Measurements from ENCODE around the gene DENND6B.
"Not testable (repeated sequence)": the region's sequence is repeated elsewhere in the genome, so short reads cannot be mapped to it uniquely, and the experiment has no call there.

The DENND6B gene

DNA sequence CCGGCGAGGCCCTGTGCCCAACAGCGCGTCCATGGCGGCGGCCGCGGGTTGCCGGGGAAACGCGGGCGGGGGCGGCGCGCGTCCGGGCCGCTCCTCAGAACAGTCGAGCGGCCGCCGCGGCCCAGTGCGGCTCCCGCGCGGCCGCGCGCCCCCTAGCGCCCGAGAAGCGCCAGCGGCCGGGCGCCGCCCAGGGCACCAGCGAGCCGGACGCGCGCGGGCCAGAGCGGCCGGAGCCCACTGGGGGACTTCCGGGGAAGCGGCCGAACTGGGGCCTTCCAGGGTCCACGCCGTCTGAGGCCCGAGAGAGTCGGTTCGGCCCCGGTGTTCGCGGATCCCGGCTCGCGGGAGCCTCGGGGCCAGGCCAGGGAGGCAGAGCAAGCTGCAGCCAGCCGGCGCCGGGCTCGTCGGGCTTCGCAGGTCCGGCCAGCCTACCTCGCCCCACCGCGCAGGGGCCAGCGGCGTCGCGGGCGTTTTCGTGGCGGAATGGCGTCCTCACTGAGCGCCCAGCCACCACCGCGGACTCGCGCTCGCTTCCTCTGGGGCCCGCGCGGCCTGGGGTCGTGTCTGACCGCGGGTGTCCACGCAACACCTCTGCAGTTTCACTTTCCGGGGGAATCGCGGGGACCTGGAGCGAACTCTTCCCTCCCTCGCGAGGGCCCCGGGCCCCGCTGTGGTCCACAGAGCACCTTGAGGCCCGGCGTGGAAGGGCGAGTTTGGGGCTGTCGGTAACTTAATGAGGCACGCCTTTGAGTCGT, at the start of gene DENND6B:
Gene DENND6B, minus strand, starts transcription at position 57 of the 755 bp plus-strand sequence. Its CDS starts 24 bp downstream, at position 33.
- DNase-seq (ENCODE audit: low spot score): peak; percentile 89

GRCh38 chr22:50376085-50376651, 49.4 kb upstream of the DENND6B start:
- DNase-seq (ENCODE audit: low spot score): no peak

DNA sequence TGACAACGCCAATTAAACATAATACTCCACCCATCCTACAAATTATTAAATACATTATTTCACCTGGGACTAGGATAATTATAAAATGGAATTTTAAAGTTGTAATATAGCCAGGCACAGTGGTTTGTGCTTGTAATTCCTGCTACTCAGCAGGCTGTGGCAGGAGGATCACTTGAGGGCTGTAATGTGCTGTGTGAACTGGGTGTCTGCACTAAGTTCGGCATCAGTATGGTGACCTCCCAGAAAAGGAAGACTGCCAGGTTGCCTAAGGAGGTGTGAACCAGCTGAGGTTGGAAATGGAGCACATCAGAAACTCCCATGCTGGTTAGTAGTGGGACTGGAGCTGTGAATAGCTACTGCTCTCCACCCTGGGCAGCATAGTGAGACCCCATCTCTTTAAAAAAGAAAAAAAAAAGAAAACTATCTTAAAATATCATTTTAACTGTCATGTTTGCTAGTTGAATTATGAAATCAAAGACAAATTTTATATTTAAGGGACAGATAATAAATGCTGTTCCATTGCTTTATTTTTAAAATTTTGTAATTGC, 44.4 kb upstream of the DENND6B start:
- DNase-seq (ENCODE audit: low spot score): no peak

DNA sequence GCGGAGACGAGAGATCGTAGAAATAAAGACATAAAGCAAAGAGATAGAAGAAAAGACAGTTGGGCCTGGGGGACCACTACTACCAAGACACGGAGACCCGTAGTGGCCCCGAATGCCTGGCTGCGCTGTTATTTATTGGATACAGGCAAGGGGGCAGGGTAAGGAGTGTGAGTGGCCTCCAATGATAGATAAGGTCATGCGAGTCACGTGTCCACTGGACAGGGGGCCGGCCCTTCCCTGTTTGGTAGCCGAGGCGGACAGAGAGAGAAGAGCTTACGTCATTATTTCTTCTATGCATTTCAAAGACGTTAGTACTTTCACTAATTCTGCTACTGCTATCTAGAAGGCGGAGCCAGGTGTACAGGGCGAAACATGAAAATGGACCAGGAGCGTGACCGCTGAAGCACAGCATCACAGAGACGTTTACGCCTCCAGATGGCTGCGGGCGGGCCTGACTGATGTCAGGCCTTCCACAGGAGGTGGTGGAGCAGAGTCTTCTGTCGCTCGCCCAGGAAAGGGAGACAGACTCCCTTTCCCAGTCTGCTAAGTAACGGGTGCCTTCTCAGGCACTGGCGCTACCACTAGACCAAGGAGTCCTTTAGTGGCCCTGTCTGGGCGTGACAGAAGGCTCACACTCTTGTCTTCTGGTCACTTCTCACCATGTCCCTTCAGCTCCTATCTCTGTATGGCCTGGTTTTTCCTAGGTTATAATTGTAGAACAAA, 41.1 kb upstream of the DENND6B start:
- no peak for DNase-seq (ENCODE audit: low spot score)

DNA sequence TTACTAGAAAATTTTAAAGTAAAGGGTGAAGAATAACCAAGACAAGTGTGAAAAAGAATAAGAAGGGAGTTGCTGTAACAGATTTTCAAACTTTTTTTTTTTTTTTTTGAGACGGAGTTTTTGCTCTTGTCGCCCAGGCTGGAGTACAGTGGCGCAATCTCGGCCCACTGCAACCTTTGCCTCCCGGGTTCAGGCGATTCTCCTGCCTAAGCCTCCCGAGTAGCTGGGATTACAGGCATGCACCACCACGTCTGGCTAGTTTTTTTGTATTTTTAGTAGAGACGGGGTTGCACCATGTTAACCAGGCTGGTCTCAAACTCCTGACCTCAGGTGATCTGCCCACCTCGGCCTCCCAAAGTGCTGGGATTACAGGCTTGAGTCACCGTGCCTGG, 37.0 kb upstream of the DENND6B start:
- not testable (repeated sequence) for DNase-seq (ENCODE audit: low spot score)

DNA sequence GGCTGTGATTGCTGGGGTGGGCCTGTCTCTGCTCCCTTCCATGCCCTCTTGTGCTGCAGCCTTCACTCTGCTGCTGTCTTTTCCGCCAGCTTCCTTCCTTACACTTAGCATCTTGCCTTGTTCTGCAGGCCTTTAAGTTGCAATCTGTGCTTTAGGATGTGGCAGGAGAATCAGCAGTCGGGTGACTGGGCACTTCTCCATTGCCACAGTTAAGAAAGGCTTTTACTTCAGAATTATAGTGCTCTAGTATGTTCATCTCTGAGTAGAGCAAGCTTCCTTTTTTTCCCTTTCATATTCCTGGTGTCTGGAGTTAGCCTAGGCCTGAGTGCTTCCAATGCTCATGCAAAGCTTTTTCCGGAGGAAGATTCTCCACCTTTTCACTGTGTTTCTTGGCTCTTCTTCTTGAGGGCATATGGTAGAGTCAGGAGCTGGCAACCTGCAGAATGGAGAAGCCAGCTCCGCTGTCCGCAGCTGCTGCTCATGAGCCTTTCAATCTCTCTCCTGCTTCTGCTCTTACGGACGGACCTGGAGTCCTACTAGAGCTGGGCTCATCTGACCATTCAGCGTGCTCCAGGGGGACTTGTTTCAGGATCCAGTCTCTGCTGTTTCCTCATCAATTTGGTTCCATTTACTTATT, 36.5 kb upstream of the DENND6B start:
- no peak for DNase-seq (ENCODE audit: low spot score)

GRCh38 chr22:50361688-50362087, 34.9 kb upstream of the DENND6B start:
- no peak for DNase-seq (ENCODE audit: low spot score)

DNA sequence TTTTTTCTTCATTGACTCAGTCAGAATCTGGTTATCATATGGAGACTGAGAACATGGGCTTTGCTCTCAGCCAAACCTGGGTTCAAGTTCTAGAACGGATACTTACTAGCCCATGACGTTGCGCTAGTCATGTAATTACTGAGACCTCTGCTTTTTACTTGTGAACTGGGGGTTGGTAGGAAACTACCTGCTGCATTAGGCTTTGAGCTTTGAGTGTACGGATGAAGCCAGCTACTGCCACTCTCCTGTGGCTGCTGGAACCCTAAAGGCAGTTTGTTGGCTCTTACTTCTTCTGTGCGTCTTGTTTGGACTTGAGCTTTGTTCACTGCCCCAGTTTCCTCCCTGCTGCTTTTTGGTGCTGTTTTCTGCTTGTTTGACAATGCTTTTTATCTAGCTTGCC, 34.4 kb upstream of the DENND6B start:
- no peak for DNase-seq (ENCODE audit: low spot score)

DNA sequence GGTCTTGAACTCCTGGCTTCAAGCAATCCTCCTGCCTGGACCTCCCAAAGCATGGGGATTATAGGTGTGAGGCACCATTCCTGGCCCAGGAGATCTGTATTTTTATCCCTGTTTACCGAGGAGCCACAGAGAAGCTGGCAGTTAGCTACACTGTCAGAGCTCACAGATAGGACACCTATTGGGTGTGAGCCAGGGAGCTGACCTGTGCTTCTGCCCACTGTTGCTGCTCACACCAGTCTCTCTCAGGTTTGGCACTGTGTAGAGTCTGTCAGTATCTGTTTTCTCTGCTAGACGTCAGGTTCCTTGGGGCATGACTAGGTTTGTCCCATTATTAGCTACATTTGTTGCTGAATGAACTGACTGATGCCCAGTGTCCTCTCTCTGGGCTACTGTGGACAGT, 33.8 kb upstream of the DENND6B start:
- DNase-seq (ENCODE audit: low spot score): no peak

- no peak for DNase-seq (ENCODE audit: low spot score)
These were observed 30.9 kb upstream of the DENND6B start for GRCh38 chr22:50357756-50358155.

DNA sequence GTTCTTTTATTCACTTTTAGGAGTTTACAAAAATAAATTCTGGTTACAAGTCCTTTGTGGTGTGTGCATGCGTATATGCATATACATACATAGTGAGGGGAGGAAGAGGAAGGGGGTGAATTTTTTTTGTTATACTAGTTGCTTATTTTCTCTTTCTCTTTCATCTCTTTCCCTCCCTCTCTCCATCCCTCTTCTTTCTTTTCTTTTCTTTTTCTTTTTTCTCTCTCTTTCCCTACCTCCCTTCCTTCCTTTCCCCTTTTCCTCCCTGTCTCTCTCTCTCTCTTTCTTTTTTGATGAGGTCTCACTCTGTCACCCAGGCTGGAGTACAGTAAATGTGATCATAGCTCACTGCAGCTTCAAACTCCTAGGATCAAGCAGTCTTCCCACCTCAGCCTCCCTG, 30.4 kb upstream of the DENND6B start:
- no peak for DNase-seq (ENCODE audit: low spot score)

- no peak for DNase-seq (ENCODE audit: low spot score)
These were observed 29.4 kb upstream of the DENND6B start for GRCh38 chr22:50356186-50356585.

DNA sequence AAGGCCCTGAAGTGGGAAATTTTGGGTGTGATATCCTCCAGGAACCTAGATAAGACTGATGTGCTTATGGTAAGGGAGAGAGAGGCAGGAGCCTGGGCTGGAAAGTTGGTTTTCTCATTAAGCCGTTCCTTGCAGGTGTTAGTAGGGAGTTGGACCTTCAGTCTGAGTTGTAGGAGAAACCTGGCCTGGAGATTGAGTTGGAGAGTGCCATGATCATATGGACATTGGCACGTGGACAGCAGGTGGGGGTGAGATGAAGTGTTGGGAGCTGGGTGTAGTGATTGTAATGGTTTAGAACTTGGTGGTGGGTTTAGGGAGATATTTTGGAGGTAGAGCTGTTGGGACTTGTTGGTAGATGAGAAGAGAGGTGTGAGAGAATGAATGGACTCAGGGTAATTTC, 21.2 kb upstream of the DENND6B start:
- DNase-seq (ENCODE audit: low spot score): no peak

GRCh38 chr22:50347157-50347556, 20.3 kb upstream of the DENND6B start:
- DNase-seq (ENCODE audit: low spot score): no peak

DNA sequence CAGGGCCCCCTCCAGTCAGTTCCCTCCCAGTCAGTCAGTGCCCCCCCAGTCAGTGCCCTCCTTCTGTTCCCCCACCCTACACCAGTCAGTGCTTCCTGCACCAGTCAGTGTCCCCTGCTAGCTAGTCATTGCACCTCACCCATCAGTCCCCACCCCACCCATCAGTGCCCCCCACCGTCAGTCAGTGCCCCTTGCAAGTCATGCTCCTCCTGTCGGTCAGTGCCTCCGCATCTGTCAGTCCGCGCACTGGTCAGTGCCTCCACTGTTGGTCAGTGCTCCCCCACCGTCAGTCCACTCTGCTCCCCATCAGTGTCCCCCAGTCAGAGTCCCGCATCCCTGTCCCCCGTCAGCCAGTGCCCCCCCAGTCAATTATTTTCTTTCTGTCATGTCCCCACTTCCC, 19.7 kb upstream of the DENND6B start:
- no peak for DNase-seq (ENCODE audit: low spot score)

DNA sequence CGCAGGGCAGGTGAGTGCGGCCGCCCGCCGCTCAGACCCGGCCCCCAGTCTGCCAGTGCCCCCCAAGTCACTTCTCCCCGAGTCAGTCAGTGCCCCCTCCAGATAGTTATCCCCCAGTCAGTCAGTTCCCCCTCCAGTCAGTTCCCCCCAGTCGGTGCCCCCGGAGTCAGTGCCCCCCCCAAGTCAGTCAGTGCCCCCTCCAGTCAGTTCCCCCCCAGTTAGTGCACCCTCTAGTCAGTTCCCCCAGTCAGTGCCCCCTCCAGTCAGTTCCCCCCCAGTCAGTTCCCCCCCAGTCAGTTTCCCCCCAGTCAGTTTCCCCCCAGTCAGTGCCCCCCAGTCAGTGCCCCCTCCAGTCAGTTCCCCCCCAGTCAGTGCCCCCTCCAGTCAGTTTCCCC, 16.7 kb upstream of the DENND6B start:
- no peak for DNase-seq (ENCODE audit: low spot score)

- DNase-seq (ENCODE audit: low spot score): peak; percentile 93
These were observed 16.1 kb upstream of the DENND6B start, which contains the start of gene PPP6R2 for GRCh38 chr22:50342651-50343540. PPP6R2 (plus strand) TSS chr22:50343327; CDS start chr22:50393909, 50,582 bp downstream.

GRCh38 chr22:50341977-50342650, 15.3 kb upstream of the DENND6B start:
- DNase-seq (ENCODE audit: low spot score): peak; percentile 92

DNA sequence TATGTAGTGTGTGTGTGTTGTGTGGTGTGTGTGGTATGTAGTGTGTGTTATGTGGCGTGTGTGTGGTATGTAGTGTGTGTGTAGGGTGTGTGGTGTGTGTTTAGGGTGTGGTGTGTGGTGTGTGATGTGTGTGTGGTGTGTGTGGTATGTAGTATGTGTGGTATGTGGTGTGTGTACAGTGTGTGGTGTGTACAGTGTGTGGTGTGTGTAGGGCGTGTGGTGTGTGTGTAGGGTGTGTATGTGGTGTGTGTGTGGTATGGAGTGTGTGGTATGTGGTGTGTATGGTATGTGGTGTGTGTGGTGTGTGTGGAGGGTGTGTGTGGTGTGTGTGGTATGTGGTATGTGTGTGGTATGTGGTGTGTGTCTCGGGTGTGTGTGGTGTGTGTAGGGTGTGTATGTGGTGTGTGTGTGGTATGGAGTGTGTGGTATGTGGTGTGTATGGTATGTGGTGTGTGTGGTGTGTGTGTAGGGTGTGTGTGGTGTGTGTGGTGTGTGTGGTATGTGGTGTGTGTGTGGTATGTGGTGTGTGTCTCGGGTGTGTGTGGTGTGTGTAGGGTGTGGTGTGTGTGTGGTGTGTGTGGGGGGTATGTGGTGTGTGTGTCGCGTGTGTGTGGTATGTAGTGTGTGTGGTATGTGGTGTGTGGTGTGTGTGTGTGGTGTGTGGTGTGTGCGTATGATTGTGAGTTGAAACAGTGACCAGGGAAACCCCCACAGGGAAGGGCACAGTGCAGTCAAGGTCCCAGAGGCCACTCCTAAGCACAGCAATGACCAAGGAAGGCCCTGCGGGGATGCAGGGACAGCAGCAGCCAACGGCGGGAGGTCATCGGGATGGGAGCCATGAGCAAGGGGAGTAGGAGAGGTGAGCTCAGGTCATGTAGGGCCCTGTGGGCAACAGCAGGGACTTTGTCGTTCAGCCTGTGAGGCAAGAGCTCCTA, 13.4 kb upstream of the DENND6B start:
- DNase-seq (ENCODE audit: low spot score): peak; percentile 53
